HG03378 (cell line): Measurements from ENCODE around the gene ZNF248.

ENCODE experiments used
- ATAC-seq: cut with Tn5 transposase; IDR thresholded peaks from one replicate; pipeline ENCODE4 v1.9.1; 2021; ENCODE audit warnings: mild to moderate bottlenecking, moderate library complexity; ENCODE audit not compliant: unreplicated experiment

The ZNF248 gene

DNA sequence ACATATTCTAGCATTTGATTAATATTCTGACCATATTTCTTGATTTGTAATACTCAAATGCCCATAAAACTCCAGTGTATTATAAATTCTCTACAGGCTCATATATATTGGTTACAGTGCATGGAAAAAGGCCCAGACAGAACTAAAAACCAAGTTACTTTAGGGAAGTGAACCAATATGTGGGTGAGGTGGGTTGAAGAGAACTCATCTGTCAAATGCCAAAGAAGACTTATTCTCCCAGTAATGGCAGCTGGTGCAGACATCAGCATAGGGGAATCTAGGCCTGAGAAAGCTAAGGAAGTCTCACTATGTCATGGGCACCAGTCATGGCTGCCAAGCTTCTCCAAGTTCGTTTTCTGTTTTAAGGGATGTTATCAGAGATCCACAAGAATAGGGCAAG lies 30.6 kb downstream of the ZNF248 start:
- ATAC-seq = no peak

DNA sequence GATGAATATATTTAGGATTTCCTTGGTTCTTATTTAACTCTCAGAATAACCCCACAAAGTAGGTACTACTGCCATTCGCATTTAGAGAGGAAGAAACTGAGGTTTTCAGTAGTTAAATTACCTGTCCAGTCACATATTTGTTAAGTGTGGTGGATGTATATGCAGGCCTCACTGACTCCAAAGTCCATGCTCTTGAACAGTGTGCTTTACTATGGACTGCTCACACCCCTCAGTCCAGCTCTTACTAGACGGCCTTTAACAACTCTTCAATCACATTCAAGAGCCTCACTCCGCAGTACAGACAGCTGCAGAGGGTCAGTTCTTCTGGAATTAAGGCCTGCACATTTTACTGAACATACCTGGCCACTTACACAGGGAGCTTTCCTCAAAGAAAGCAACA lies 36.2 kb downstream of the ZNF248 start:
- ATAC-seq = no peak

DNA sequence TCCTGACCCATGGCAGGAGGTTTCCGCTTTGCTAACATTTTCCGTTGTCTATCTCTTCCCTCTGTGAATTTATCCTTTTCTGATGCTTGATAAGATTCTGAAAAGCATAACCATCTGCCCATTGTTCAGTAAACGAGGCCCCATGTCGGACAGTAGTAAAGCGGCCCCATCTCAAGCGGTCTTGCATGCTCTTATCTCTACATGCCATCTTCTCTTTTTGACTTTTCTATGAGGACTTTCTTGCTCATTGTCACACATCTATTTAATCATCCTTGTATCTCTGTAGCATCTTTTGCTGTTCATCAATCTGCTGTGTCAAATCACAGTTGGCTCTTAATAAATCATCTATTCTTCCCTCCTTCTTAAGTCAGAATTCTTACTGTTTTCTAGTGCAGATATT lies 37.6 kb downstream of the ZNF248 start:
- ATAC-seq = no peak

DNA sequence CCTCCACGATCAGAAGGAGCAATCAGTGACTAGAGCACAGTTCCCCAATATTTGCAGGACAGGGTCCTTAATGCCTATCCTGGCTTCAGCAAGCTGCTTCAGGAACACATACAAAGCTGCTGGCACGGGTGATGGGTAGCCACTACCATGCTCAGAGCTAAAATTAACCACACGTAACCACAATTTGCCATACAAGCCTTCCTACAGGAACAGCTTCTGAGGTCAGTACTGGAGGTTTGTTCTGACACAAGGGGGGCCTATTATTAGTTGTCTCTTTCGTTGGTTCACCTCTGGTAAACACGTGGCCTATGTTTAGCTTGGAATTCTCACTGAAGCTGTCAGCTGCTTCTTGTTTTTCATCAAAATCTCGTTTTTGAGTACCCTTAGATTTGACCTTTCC lies 41.1 kb downstream of the ZNF248 start:
- no peak for ATAC-seq

DNA sequence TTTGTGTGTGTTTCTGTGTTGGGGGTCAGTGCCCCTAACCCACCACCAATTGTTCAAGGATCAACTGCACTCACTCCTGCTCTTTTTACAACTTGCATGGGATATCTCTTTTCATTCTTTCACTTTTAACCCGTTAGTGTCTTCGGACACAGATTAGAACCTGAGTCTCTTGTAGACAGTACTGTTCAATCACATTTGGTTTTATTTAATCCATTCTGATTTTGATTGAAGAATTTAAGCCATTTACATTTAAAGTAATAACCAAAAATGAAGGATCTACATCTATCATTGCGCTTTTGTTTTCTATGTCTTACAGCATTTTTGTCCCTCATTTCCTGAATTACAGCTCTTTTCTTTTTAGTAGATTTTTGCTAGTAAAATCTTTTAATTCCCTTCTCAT lies 43.6 kb downstream of the ZNF248 start:
- no peak for ATAC-seq

DNA sequence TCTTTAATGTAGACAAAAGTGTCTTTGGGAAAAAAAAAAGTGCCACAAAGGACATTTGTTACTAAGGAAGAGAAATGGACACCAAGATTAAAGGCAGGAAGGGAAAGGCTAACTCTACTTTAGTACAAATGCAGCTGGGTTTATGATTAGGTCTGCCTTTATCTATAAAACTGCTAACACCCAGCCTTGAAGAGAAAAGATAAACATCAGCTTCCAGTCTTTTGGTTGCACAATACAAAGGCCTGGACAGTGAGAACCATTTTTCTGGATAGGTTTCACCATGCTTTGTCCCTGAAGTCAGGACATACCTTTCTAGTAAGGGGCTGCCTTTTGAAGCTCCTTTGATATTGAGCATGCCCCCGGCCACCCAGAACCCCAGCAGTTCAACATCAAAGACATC lies 45.1 kb downstream of the ZNF248 start:
- ATAC-seq = no peak

DNA sequence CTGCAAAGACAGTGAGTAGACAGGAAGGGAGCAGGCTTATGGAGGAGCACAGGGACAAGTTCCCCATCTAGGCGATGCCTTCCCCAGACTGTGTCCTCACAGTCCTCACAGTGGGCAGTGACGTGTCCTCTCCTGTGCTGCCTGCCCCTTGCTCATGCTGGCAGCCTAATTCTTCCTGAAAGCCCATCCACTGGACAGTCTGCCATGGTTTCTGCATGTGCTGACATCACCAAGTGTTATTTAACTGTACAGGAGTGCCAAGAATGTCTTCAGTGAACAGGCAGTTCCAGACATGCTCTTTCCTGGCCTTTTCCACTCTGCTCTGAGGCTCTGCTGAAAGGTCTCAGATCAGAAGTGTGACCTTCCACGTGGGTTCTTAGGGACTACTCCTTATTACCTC lies 54.1 kb downstream of the ZNF248 start:
- ATAC-seq = no peak

DNA sequence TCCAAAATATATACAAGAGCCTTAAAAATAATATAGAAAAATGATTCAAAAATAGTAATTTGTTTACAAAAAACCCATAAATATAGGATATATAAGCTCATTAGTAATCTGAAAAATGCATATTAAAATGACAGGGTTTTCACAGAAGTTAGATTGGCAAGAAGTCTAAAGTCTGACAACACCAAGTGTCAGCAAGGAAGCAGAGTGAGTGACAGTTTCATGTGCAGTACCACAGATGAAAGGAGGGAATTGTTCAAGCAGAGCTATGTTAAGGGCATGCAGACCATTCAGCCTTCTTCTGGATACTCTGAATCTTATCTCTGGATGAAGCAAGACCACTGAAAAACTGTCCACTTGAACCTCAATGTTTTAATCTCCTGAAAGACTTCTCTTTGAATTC lies 55.9 kb downstream of the ZNF248 start:
- no peak for ATAC-seq

DNA sequence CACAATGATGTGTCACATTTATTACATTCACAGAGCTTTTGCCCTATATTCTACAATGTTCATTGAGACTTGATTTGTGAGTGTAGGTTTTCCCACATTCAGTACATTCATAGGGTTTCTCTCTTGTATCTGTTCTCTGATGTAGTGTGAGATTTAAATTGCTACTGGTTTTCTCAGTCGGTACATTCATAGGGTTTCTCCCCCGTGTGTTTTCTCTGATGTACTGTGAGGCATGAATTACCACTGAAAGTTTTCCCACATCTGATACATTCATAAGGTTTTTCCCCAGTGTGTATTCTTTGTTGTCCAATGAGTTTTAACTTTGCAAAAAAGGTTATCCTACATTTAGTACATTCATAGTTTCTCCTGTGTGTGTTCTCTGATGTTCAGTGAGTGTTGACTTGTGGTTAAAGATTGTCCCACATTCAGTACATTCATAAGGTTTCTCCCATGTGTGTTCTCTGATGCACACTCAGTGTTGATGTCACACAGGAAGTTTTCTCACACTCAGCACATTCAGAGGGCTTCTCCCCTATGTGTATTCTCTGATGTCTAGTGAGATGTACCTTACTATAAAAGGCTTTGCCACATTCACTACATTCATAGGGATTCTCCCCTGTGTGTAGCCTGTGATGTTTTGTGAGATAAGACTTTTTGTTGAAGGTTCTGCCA lies 63.0 kb downstream of the ZNF248 start:
- ATAC-seq = no peak

DNA sequence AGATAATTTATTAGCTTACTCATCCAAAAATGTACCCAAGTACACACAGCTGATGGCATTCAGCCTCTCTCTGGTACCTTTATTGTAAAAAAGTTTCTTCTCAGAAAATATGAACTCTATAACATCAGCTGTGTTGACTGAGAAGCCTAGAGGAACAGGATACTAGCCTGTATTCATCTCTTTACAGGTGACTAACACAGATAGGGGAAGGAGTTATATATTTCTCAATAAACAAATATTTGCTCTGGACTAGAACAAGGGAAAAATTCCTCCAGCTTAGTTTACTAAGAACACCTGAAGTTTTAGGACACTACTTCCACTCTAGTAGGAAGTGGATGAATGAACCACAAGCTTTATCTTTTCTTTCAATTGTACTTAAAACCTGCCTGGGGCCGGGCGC lies 67.8 kb downstream of the ZNF248 start:
- ATAC-seq = no peak

DNA sequence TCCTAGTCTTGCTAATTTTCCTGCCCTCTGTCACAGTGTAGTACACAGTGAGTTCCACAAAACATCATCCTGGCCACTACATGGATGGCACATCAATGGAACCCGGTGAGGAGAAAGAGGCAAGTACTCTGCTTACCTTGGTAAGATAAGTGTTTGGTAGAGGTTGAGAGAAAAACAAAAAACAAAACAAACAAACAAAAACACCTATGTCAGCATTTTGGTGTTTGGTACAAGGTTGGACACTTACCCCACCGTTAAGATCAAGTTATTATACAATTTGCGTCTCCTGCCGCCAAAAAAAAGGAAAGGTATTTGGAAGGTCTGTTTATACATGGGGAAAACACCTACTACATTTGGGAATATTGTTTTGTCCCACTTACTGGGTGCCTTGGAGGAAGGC lies 72.7 kb downstream of the ZNF248 start:
- no peak for ATAC-seq

DNA sequence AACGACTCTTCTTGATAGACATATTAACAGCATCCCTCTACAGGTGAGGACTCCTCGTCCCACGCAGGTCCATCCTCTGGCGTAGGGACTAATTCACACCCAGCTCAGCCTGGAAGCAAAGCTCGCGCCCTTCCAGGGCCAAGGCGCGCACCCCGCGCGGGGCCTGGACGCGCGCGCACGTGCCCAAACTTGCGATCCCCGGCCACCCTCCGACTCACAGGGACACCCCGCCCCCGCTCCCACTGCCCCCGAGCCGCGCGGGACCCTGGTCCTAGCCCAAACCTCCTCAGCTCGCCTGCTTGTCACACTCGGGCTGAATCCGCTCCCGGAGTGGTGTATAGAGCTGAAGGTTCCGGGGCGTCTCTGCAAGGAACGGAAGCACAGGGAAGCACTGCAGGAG lies 76.9 kb downstream of the ZNF248 start:
- no peak for ATAC-seq

DNA sequence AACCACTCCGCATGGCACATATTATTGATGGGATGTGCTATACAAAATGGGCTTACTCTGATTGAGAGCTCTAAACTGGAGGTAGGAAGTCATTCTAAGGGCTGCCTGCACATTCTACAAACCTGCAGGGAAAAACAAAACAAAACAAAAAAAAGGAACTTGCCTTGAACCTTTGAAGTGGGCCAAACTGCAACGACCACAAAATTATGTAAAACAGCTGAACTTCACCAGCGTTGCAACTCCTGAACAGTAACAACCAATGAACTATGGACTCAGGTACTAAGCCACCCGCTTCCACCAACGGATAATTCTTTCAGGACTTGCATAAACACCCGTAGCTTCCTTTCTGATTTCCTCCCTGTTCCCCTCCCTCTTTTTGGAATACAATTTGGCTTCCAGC lies 80.4 kb downstream of the ZNF248 start:
- no peak for ATAC-seq

DNA sequence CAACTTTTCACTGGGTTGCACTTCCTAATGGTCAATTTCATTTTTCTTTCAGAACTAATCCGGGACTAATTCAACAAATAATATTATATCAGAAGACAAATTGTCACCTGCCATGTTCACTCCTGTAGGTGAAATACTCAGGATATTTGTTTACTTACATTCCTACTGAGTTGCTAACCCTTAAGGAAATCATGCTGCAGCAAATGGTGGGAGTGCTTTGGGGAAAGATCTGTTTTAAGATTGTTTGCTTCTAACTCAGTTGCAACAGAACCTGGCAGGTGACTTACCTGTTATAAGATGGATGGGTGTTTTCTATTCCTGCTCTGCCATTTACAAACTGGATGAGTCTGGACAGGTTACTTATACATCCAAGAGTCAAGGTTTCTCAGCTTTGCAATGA lies 81.8 kb downstream of the ZNF248 start:
- ATAC-seq = no peak

DNA sequence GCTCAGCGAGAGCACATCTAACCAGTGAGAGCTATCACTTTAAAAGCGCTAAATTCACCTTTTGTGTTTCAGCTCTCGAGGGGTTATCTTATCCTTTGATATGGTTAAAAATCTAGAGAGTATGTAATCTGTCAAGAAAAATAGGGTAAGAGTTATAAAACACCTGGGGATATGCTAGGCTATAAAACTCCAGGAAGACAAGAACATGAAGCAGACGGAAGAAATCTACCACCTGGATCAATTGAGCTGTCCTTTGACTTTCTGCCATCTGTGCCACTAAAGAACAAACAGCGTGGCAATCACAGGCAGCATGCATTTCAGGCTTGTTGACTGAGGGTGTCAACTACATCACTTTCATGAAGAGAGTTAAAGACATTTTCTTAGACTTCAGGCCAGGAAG lies 83.1 kb downstream of the ZNF248 start:
- no peak for ATAC-seq

DNA sequence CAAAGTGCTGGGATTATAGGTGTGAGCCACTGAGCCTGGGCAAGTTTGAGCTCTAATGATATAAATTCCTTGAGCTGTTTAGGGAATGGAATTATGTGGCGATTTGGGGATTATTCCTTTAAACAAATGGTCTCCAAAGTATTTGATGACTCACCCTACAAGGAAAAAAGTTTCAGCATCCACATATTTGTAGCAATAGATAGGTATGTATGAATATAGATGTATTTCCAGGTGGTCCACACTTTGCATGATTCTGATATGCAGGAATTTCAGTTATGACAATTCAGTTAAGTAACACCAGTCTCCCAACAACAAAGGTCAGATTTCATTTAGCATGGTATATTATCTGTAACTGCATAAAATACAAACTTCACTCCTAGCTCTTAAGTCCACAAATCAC lies 92.2 kb downstream of the ZNF248 start:
- no peak for ATAC-seq

DNA sequence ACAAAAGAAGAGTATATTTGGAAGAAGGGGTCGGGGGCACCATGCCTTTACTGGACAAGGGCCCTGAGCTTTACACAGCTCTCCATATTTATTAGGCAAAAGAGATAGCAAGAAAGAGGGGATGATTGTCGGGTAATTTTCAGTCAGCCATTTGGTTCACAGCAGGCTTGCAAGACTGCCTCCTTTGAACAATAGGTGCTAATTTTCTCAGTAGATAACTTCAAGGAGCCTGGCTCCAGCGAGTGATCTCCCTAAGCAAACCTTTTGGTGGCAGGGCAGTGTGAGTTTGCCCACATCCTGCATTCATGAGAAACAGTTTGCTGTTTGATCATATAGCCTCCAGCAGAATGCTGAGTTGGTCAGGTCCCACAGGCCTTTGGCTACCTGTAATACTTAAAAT lies 94.3 kb downstream of the ZNF248 start:
- no peak for ATAC-seq

DNA sequence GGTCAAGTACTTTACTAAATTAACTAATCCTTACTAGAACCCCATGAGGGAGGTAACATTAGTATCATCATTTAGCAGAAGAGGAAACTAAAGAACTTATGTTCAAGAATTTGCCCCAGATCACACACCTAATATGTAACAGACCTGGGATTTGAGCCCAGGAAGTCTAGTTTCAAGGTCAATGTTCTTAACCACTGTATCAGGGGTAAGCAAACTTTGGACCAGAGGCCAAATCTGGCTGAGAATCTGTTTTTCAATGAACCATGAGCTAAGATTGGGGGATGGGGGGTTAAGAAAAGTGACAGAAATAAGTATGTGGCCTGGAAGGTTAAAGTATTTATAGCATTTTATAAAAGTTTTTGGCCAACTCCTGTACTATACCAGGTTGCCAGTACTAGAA lies 95.1 kb downstream of the ZNF248 start:
- no peak for ATAC-seq

DNA sequence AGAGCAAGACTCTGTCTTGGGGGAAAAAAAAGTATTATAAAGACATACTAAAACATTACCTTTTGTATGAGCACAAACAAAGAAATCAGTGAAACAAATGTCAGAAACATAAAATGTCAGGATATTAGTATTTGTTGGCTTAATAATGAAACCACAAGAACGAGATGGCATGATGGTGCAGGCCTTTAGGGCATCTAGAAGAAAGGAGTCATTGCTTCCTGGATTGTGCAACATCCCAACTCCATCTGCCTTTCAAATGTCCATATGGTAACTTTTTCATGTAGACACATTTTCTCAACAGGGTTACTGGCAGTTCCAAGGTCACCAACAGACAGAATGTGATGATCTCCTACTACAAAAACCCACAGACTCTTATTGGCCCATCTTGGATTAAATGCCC lies 96.6 kb downstream of the ZNF248 start:
- ATAC-seq = no peak

DNA sequence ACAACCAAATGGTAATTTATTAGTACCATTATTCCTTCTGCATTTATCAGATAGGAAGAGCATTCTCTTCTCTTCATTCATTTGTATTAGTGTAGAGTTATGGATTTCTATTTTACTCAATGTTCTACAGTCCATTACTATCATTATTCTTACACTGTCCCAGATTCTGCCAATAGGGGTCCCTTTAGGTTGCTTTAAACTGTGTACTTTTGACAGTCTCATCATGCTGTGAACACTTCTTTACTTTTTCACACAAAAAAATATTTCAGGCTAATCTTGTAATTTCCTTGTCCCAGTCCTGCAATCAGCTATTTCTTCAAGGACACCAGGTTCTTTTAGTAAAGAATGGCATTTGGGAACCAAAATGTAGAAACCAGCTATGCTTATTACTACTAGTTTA lies 99.3 kb downstream of the ZNF248 start:
- ATAC-seq = no peak

DNA sequence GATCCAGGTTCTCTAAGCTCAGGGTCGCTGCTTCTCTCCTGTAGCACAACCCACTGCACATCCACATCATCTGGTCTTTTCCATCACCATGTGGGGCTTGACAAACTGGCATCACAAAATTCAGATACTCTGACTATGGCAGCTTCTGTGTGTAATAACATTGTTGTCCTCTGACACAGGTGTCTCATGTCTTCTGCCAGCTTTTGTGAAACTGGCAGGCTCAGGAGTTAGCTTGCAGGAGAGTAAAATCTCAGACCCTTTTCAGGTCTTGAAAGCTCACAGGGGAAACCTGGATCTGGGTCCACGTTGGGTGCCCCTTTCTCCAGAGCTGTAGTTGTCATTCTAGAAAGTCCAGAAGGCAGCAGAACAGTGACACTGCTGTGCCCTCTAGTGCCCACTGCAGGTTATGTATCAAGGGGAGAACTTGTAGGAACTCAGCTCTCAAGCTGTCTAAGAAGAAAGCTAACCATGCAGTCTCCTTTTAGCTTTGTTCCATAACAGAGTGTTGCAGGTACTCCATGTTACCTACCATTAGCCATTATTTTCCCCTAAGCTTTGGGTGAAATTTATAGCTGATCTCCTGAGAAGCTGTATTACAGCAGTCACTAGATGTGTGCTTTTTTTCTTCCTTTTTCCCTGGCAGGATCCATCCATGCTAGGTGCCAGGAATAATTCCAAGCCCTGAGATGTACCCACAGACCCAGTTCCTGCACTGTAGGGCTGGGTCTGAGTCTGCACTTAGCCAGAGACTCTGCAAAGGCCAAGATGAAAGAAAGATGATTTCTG lies 102.7 kb downstream of the ZNF248 start:
- ATAC-seq = no peak

DNA sequence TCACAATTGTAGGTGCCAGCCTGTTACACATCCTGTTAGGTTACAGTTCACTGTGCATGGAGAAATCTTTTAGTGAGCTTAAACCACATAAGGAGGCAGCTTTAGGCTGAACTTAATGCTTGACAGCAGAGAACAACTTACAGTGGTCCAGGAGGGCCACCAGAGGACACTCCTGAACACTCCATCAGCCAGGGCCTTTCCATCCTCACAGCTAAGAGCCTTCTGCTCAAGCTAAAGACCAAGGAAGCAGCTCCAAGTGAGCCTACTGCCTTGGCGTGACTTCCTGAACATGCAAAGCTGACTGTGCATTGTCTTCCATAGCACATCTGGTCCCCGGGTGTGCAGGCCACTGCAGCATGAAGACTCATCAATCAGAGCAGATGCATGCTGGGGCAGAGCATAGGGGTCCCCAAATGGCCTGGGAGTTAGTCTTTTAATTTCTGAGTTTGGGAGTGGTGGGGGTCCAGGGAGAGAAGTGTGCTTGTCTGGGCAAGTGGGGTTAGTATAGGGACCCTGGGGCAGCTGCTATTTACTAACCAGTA lies 105.0 kb downstream of the ZNF248 start:
- no peak for ATAC-seq

DNA sequence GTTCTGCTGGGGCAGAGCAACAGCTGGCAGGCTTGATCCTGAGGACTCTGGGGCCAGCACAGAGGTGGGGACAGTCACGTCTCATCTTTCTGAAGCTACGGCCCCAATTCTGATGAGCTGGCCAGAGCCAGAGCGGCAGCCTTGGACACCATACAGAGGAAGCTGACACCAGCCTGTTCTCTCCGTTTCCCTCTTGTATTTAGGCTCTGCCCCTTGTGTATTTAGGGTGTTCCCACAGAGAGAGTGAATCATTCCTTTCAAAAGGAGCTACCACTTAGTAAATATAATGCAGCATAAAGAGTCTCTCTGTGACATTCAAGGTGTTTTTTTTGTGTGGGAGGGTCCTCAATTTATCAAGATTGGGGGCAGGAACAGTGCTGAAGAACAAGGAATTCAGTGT lies 109.2 kb downstream of the ZNF248 start:
- ATAC-seq = no peak
